COLO829 (cell line): ENCODE results near the gene NXPH4.

Source experiments
- DNase-seq: peaks from one replicate; pipeline ENCODE4 v3.0.0; 2012; ENCODE audit warnings: low spot score

The NXPH4 gene

DNA sequence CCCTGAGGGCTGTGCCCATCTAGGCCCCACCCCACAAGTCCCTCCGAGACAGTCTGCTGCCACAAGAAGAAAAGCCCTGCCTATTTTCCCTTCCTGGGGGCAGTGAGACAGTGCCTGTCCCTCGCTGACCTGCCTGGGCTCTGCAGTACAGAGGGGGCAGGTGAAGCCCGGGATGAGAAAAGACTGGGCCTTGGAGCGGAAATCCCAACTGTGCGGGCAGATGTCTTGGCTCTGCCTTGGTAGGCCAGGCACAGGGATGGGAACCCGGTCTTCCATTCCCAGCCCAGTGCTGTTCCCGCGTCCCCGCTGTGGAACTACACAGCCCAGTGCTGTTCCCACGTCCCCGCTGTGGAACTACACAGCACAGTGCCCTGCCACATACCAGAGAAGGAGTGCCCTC lies 12.8 kb upstream of the NXPH4 start:
- no peak for DNase-seq

DNA sequence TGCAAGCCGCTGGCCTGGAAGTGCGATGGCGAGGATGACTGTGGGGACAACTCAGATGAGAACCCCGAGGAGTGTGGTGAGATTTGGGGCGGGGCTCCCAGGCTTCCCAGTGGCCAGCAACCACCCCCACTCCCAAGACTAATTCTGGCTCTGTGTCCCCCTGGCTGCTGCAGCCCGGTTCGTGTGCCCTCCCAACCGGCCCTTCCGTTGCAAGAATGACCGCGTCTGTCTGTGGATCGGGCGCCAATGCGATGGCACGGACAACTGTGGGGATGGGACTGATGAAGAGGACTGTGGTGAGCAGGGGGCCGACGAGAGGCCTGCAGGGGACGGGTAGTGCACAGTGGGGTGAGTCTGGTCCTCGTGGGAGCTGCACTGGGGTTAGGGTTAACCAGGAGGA lies 12.1 kb upstream of the NXPH4 start:
- no peak for DNase-seq

DNA sequence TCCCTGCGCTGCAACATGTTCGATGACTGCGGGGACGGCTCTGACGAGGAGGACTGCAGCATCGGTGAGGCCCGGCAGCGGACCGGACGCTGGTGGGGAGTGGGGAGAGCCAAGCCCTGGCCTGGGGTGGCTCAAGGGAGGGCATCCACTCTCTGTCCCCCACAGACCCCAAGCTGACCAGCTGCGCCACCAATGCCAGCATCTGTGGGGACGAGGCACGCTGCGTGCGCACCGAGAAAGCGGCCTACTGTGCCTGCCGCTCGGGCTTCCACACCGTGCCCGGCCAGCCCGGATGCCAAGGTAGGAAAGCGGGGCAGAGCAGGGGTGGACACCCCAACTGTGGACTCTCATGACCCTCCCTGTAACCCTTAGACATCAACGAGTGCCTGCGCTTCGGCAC lies 11.4 kb upstream of the NXPH4 start:
- no peak for DNase-seq

DNA sequence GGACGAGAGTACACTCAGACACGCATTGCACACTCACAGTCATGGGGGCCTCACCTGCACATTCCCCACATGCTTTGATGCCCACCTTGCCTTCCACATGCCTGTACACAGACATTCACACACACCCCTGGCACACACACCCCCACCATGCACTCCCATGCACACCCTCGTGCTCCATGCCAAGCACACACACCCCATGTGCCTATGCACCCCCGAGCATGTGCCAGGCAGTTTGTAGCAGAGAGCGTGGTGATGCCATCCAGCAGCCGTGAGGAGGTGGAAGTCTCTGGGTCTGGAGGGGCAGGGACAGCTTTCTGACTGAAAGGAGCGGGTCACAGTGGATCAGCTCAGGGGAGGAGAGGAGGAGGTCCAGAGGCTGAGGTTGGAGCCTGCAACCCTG lies 10.7 kb upstream of the NXPH4 start:
- no peak for DNase-seq

DNA sequence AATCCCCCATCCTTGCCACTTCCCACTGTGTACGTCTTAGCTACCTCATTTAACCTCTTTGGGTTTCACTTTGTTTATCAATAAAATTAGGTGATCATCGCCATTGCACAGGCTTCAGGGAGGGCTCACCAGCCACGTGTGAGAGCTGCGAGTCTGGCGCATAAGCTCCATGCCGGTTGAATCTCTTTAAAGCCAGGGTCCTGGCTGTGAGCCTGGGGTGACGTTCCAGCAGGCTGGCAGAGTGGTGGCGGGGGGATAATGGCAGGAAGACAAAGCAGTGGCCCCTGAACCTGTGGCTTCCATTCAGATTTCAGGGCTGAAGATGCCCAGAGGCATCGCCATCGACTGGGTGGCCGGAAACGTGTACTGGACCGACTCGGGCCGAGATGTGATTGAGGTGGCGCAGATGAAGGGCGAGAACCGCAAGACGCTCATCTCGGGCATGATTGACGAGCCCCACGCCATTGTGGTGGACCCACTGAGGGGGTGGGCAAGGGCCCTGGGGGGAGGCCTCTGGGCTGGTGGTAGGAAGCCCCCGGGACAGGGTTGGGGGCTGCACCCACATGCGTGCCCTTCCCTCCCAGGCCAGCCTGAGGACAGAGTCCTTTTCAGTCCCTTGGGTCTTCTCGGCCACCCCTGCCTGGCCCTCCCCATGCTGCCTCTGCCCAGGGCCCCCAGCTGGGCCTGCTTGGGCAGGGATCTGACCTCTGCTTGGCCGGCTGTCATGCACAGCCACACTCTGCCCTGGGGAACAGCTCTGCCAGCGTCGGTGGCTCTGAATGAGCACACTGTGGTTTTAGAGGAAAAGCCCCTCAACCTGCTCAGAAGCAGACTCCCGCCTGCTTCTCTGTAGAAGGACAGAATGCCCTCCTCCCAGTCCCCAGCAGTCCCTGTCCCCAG lies 8.6 kb upstream of the NXPH4 start:
- no peak for DNase-seq

DNA sequence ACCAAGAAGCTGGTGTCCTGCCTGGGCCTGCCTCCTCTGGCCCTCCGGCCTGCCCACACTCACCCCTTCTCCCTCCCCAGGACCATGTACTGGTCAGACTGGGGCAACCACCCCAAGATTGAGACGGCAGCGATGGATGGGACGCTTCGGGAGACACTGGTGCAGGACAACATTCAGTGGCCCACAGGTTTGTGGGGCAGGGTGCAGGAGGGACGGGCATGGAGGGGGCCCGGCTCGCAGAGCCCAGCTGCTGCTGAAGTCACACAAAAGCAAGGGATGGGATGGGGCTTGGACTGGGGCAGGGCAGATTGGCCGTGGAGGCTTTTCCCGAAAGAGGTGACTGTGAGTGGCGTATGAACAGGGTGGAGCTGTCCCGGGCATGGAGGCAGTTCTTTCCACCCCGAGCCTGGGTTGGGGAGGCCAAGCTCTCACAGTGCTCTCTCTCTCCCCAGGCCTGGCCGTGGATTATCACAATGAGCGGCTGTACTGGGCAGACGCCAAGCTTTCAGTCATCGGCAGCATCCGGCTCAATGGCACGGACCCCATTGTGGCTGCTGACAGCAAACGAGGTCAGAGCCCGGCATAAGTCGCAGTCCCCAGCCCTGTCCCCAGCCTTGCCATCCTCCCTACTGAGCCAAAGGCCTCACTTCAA lies 7.8 kb upstream of the NXPH4 start:
- no peak for DNase-seq

DNA sequence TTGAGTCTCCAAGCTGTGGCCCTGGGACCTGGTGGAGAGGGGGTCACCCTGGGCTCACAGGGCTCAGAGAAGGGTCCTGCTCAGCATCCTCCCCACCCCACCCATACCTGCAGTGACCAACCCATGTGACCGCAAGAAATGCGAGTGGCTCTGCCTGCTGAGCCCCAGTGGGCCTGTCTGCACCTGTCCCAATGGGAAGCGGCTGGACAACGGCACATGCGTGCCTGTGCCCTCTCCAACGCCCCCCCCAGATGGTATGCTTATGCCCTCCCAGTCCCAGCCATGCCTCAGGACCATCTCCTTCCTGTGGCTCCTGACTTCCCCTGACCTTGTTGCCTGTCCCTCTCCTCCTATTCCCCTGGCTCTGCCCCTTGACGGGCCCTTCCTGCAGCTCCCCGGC lies 6.7 kb upstream of the NXPH4 start:
- DNase-seq = no peak

DNA sequence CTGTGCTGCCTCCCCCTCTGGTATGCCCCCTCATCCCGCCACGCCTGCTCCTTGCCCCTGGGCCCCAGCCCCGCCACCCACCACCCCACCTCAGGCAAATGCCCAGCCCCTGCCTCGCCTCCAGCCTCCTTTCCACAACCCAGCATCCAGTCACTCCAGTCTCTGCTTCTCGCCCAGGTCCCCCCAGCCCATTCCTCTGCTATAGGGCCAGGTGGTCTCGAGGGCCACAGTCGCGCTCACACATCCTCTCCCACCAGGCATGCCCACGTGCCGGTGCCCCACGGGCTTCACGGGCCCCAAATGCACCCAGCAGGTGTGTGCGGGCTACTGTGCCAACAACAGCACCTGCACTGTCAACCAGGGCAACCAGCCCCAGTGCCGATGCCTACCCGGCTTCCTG lies 6.1 kb upstream of the NXPH4 start:
- DNase-seq = no peak

DNA sequence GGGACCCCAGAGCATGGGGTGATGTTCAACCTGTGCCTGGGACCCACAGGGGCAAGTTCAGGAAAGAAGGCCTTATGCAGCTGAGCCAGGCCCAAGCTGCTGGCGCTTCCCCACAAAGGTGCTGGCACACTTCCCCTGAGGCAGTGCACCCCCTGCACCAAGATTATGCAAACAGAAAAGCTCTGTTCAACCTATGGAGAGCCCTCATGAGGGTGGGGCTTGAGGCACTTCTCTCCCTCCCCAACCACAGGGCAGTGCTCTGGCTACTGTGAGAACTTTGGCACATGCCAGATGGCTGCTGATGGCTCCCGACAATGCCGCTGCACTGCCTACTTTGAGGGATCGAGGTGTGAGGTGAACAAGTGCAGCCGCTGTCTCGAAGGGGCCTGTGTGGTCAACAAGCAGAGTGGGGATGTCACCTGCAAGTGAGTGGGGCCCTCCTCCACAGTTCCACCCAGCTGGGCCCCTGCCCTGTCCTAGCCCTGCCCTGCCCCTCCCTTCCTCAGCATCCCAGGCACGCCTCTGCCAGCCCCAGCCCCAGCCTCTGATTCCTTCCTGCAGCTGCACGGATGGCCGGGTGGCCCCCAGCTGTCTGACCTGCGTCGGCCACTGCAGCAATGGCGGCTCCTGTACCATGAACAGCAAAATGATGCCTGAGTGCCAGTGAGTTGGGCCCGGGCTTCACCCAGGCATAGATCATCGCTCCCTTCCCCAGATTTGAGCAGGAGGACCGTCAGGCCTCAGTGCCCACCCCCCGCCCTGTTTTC lies 5.5 kb upstream of the NXPH4 start:
- DNase-seq = no peak

DNA sequence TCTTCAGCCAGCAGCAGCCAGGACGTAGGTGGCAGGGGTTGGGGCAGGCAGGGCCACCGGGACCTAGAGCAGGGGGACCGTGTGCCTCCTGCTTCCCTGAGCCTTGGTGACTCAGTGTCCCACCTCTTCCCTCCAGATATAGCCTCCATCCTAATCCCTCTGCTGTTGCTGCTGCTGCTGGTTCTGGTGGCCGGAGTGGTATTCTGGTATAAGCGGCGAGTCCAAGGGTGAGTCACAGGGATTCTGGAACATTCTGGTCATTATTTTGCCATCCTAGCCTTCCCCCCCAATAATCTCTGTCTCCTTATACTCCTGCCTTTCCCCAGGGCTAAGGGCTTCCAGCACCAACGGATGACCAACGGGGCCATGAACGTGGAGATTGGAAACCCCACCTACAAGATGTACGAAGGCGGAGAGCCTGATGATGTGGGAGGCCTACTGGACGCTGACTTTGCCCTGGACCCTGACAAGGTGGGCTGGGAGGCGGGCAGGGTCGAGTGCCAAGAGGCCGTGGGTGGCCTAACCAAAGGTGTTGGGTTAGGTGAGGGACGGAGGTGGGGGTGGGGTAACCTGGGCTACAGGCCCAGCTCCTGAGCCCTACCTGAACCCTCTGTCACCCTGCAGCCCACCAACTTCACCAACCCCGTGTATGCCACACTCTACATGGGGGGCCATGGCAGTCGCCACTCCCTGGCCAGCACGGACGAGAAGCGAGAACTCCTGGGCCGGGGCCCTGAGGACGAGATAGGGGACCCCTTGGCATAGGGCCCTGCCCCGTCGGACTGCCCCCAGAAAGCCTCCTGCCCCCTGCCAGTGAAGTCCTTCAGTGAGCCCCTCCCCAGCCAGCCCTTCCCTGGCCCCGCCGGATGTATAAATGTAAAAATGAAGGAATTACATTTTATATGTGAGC lies 4.5 kb upstream of the NXPH4 start:
- DNase-seq = no peak

DNA sequence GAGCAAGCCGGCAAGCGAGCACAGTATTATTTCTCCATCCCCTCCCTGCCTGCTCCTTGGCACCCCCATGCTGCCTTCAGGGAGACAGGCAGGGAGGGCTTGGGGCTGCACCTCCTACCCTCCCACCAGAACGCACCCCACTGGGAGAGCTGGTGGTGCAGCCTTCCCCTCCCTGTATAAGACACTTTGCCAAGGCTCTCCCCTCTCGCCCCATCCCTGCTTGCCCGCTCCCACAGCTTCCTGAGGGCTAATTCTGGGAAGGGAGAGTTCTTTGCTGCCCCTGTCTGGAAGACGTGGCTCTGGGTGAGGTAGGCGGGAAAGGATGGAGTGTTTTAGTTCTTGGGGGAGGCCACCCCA lies 3.9 kb upstream of the NXPH4 start:
- no peak for DNase-seq

DNA sequence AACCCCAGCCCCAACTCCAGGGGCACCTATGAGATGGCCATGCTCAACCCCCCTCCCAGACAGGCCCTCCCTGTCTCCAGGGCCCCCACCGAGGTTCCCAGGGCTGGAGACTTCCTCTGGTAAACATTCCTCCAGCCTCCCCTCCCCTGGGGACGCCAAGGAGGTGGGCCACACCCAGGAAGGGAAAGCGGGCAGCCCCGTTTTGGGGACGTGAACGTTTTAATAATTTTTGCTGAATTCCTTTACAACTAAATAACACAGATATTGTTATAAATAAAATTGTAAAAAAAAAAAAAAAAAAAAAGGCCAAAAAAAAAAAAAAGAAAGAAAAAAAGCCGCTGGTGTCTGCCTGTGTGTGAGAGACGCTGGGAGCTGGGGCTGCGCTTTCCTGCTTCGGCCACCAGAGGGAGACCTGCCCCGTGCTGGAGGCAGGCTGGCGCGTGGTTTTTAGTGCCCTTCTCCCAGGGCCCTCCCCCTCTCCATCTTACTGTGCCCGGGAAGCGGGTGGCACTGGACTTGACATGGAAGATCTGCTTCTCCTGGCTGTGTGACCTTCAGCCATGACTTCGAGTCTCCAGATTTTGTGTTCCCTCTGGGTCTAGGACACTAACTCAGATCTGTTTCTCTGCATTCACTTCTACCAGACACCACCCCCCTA lies 3.4 kb upstream of the NXPH4 start:
- peak; percentile 90 for DNase-seq

DNA sequence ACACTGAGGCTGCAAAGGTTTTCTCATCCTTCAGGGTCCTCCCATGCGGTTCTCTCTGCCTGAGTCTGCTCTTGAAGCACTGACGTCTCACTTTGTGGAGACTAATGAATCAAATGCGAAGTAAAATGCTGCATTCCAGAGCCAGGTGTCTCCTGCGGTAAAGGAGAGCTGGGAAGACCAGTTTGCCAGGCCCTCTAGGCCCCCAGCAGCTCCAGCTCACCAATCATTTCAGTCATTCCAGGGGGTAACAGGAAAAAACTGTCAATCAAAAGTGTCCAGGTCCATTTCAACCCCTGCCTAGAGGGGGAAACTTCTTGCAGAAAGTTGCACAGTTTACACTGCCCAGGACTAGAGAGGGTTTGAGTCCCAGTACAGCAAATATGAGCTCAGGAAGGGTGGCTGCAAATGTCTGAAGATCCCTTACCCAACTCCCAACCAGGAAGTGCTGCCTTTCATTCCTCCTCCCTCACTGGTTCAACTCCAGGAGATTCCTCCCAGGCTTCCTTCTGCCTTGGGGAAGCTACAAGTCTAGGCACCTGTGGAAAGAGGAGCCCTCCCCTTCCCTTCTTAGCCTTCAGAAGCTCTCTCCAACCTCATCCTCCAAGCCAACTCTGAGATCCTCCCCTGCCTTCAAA lies 2.7 kb upstream of the NXPH4 start:
- DNase-seq = no peak

DNA sequence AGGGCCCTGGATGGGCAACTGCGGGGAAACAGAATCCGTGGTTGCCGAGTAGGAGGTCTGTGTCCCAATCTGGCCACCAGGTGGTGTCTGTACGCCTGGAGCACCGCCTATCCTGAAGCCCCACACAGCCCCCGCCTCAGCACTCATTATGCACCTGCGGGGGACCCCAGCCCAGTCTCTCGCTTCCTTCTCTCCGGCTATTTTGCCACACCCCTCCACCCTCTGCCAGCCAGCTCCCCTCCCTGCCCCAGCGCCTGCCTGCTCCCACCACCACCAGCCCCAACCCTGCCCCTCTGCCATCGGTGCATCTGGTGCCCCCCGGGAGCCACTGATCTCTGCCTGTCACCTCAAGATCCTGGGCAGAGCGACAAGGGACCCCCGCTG lies 2.2 kb upstream of the NXPH4 start:
- DNase-seq = peak; percentile 62

DNA sequence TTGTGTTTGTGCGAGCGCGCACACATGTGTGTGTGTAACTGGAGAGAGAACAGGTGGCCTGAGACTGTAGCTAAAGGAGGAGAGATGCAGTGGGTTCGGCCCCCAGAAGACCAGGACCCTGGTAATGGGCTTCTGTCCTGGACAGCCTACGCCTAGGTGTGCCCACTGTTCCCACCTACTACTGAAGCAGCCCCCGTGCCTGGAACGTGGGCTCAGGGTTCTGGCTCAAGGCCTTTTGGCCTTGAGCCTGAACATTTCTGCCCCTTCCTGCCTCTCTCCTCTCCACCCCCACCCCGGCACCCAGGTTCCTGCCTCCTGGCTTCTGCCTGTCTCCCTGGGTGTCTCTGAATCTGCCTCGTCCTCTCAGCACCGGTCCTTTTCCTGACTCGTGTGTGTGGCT lies 1.5 kb upstream of the NXPH4 start:
- DNase-seq = no peak

DNA sequence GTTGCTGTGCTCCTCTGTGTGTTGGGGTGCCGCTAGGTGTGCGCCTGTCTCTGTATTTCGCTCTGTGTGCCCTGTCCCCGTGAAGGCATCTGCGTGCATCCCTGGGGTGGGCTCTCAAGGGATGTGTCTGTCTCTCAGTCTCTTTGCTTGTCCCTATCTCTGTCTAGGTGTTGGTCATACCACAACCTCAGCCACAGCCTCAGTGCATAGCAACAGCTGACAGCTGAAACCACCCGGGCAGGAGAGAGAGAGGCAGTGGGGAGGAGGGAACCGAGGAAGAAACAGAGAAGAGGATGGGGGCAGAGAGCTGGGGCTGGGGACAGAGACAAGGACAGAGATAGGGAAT lies 953 bp upstream of the NXPH4 start:
- no peak for DNase-seq

DNA sequence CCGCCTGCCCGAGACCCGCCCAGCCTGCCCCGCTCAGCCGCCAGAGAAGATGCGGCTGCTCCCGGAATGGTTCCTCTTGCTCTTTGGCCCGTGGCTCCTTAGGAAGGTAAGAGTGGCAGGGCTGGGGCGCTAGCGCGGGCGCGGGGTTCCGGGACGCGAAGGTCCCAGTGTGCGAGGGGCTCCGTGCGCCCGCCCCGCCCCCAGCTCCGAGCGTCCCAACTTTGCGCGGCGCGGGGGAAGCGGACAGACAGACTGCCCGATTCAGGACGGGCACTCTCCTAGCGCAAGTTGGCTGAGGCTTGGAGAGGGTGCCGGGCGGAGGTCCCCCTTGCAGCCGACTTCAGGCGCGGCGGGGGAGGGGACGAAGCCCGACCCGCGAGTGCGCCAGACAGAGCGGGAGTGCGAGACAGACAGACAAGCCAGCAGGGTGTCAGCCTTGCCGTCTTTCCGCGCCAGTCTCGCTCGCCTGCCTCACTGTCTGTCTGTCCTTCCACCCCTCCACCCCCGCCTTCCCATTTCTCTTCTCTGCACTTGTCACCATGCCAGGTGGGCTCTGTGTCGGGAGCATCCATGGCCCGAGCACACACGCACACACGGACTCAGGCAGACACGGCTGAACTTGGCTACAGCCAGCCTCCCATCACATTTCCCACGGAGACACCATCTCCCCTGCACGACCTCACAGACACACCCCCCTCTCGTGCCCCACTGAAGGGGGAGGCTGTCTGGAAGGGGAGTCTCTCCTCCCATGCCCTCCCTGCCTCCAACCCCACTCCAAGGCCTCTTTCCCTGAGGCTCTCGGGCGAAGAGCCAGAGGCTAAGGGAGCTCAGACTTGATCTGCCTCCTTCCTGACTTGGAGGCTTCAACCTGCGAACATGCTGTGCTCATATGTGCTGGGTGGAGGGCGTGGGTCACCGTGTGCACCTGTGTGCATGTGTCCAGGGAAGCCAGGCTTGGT lies 606 bp downstream of the NXPH4 start:
- DNase-seq = no peak

DNA sequence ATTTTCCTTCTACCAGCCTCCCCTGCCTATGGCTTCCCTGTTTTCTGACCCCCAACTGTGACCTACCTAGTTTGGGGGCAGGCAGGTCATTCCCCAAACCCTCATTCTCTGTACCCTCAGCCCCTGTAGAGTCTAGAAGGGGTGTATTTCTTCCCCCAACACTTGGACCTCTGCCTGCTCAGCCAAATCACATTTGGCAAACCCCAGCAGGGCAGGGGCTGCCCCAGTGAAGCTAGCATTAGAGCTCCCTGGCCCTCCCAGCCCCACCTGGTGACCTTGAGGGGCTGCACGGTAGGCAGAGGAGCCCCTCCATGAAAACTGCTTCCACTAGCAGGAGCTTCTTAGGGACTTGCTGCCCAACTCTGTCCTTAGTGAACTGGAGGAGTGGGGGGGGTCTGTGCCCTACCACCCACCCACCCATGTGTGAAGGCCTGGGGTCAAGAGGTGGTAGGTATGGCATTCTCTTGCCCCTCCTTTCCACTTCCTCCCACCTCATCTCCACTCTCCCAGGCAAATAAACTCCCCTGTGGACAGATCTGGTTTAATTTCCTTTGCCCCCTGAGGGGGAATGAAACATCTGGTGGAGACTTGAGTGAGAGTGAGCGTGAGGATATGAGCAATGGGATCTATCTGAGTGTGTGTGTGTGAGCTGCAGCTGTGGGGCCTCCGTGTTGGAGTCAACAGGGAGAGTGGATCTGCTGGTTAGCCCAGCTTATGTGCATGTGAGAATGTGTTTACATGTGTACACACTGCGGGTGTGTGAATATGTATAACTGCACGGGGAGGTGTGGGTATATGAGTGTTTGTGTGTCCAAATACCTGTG lies 1.6 kb downstream of the NXPH4 start:
- DNase-seq = no peak
